ENCODE measurements around the gene ZNF516. TPM values are rescaled to one million over a fixed set of nuclear protein-coding genes. Genes with fewer than 3 reads are reported as not detected.
A peak's percentile ranks its signal among the peaks of the same experiment; 100 is the strongest.

Gene ZNF516
- total RNA-seq, 1 donor from 2014 or later = 1.6 TPM

- intact Hi-C loops (cut with micrococcal nuclease) = loop anchor here (10.0 kb wide), 2 partner anchors 621 to 1691 kb away; no protein-coding TSS in a partner anchor
- H3K9me3 Mint-ChIP-seq = no peaks in the 10 kb centered on the region
- H3K4me3 Mint-ChIP-seq = no peak overlapping the region
- no peak overlapping the region for H3K27ac Mint-ChIP-seq
- H3K4me1 Mint-ChIP-seq = peaks cover 2% of the 10 kb centered on the region
- no peaks in the 10 kb centered on the region for H3K36me3 Mint-ChIP-seq (ENCODE audit: low read depth)
- DNase-seq = peak; percentile 40
- no peaks in the 10 kb centered on the region for H3K27me3 Mint-ChIP-seq
Measured at GRCh38 chr18:76345901-76346300, 149.1 kb downstream of the ZNF516 start.

GRCh38 chr18:76343938-76344569 is 151.0 kb downstream of the ZNF516 start:
- Mint-ChIP-seq H3K36me3 (ENCODE audit: low read depth) (no peaks in the 10 kb centered on the region), H3K27ac (no peak overlapping the region), H3K4me1 (no peaks in the 10 kb centered on the region), H3K9me3 (no peaks in the 10 kb centered on the region), H3K27me3 (no peaks in the 10 kb centered on the region), H3K4me3 (no peak overlapping the region)
- no peak for DNase-seq
- intact Hi-C loops (cut with micrococcal nuclease) = loop anchor here (10.0 kb wide), 2 partner anchors 619 to 1689 kb away; no protein-coding TSS in a partner anchor

- H3K27ac Mint-ChIP-seq = no peak overlapping the region
- no peaks in the 10 kb centered on the region for H3K4me1 Mint-ChIP-seq
- DNase-seq = no peak
- no peaks in the 10 kb centered on the region for H3K36me3 Mint-ChIP-seq (ENCODE audit: low read depth)
- no peak overlapping the region for H3K4me3 Mint-ChIP-seq
- intact Hi-C loops (cut with micrococcal nuclease) = loop anchor here (10.0 kb wide), 2 partner anchors 616 to 1686 kb away; no protein-coding TSS in a partner anchor
- H3K27me3 Mint-ChIP-seq = no peaks in the 10 kb centered on the region
- no peaks in the 10 kb centered on the region for H3K9me3 Mint-ChIP-seq
Measured at GRCh38 chr18:76340410-76340809, 154.6 kb downstream of the ZNF516 start.

GRCh38 chr18:76339246-76339620 is 155.8 kb downstream of the ZNF516 start:
- no peak for DNase-seq
- Mint-ChIP-seq H3K27me3 (no peaks in the 10 kb centered on the region), H3K4me3 (no peak overlapping the region), H3K9me3 (no peaks in the 10 kb centered on the region), H3K27ac (no peak overlapping the region), H3K4me1 (no peaks in the 10 kb centered on the region), H3K36me3 (ENCODE audit: low read depth) (no peaks in the 10 kb centered on the region)
- intact Hi-C loops (cut with micrococcal nuclease) = no loop called here

- Mint-ChIP-seq H3K27me3 (no peaks in the 10 kb centered on the region), H3K4me3 (no peak overlapping the region), H3K4me1 (no peaks in the 10 kb centered on the region), H3K36me3 (ENCODE audit: low read depth) (no peaks in the 10 kb centered on the region), H3K27ac (no peak overlapping the region), H3K9me3 (no peaks in the 10 kb centered on the region)
- DNase-seq = no peak
- intact Hi-C loops (cut with micrococcal nuclease) = no loop called here
Measured at GRCh38 chr18:76338619-76339245, 156.3 kb downstream of the ZNF516 start.

GRCh38 chr18:76338088-76338487 is 157.0 kb downstream of the ZNF516 start:
- Mint-ChIP-seq H3K27me3 (no peaks in the 10 kb centered on the region), H3K27ac (no peak overlapping the region), H3K9me3 (no peaks in the 10 kb centered on the region), H3K36me3 (ENCODE audit: low read depth) (no peaks in the 10 kb centered on the region), H3K4me3 (no peak overlapping the region), H3K4me1 (no peaks in the 10 kb centered on the region)
- intact Hi-C loops (cut with micrococcal nuclease) = no loop called here
- DNase-seq = no peak

GRCh38 chr18:76335859-76336640 is 159.0 kb downstream of the ZNF516 start:
- Mint-ChIP-seq H3K4me1 (no peaks in the 10 kb centered on the region), H3K9me3 (no peaks in the 10 kb centered on the region), H3K27me3 (peaks cover 2% of the 10 kb centered on the region), H3K4me3 (no peak overlapping the region), H3K27ac (no peak overlapping the region), H3K36me3 (ENCODE audit: low read depth) (no peaks in the 10 kb centered on the region)
- no peak for DNase-seq
- intact Hi-C loops (cut with micrococcal nuclease) = no loop called here

- peak; percentile 27 for DNase-seq
- peaks cover 10% of the 10 kb centered on the region for H3K27me3 Mint-ChIP-seq
- no peaks in the 10 kb centered on the region for H3K36me3 Mint-ChIP-seq (ENCODE audit: low read depth)
- H3K27ac Mint-ChIP-seq = no peak overlapping the region
- H3K4me1 Mint-ChIP-seq = peaks cover 5% of the 10 kb centered on the region
- no peaks in the 10 kb centered on the region for H3K9me3 Mint-ChIP-seq
- H3K4me3 Mint-ChIP-seq = no peak overlapping the region
- intact Hi-C loops (cut with micrococcal nuclease) = no loop called here
Measured at GRCh38 chr18:76328140-76328539, 166.9 kb downstream of the ZNF516 start.

GRCh38 chr18:76323891-76324290 is 171.2 kb downstream of the ZNF516 start:
- no peak for DNase-seq
- intact Hi-C loops (cut with micrococcal nuclease) = no loop called here
- no peaks in the 10 kb centered on the region for H3K36me3 Mint-ChIP-seq (ENCODE audit: low read depth)
- H3K27ac Mint-ChIP-seq = no peak overlapping the region
- no peak overlapping the region for H3K4me3 Mint-ChIP-seq
- H3K27me3 Mint-ChIP-seq = peaks cover 9% of the 10 kb centered on the region
- H3K9me3 Mint-ChIP-seq = no peaks in the 10 kb centered on the region
- H3K4me1 Mint-ChIP-seq = no peaks in the 10 kb centered on the region

- Mint-ChIP-seq H3K36me3 (ENCODE audit: low read depth) (no peaks in the 10 kb centered on the region), H3K9me3 (no peaks in the 10 kb centered on the region), H3K27ac (no peak overlapping the region), H3K4me3 (no peak overlapping the region), H3K4me1 (no peaks in the 10 kb centered on the region), H3K27me3 (peaks cover 10% of the 10 kb centered on the region)
- no peak for DNase-seq
- intact Hi-C loops (cut with micrococcal nuclease) = no loop called here
Measured at GRCh38 chr18:76322686-76323085, 172.4 kb downstream of the ZNF516 start.

- H3K4me3 Mint-ChIP-seq = no peak overlapping the region
- DNase-seq = no peak
- intact Hi-C loops (cut with micrococcal nuclease) = no loop called here
- H3K27ac Mint-ChIP-seq = no peak overlapping the region
- H3K4me1 Mint-ChIP-seq = no peaks in the 10 kb centered on the region
- no peaks in the 10 kb centered on the region for H3K9me3 Mint-ChIP-seq
- no peaks in the 10 kb centered on the region for H3K36me3 Mint-ChIP-seq (ENCODE audit: low read depth)
- H3K27me3 Mint-ChIP-seq = peaks cover 15% of the 10 kb centered on the region
Measured at GRCh38 chr18:76319366-76319765, 175.7 kb downstream of the ZNF516 start.

GRCh38 chr18:76318607-76319006 is 176.4 kb downstream of the ZNF516 start:
- intact Hi-C loops (cut with micrococcal nuclease) = no loop called here
- no peaks in the 10 kb centered on the region for H3K4me1 Mint-ChIP-seq
- no peaks in the 10 kb centered on the region for H3K36me3 Mint-ChIP-seq (ENCODE audit: low read depth)
- DNase-seq = no peak
- no peak overlapping the region for H3K27ac Mint-ChIP-seq
- peaks cover 15% of the 10 kb centered on the region for H3K27me3 Mint-ChIP-seq
- no peaks in the 10 kb centered on the region for H3K9me3 Mint-ChIP-seq
- H3K4me3 Mint-ChIP-seq = no peak overlapping the region

- Mint-ChIP-seq H3K9me3 (no peaks in the 10 kb centered on the region), H3K27me3 (peaks cover 12% of the 10 kb centered on the region), H3K36me3 (ENCODE audit: low read depth) (no peaks in the 10 kb centered on the region), H3K4me1 (no peaks in the 10 kb centered on the region), H3K4me3 (no peak overlapping the region), H3K27ac (no peak overlapping the region)
- no peak for DNase-seq
- intact Hi-C loops (cut with micrococcal nuclease) = no loop called here
Measured at GRCh38 chr18:76317136-76317535, 177.9 kb downstream of the ZNF516 start.

GRCh38 chr18:76315722-76316230 is 179.3 kb downstream of the ZNF516 start:
- no peak overlapping the region for H3K4me3 Mint-ChIP-seq
- intact Hi-C loops (cut with micrococcal nuclease) = no loop called here
- H3K9me3 Mint-ChIP-seq = no peaks in the 10 kb centered on the region
- no peaks in the 10 kb centered on the region for H3K4me1 Mint-ChIP-seq
- no peaks in the 10 kb centered on the region for H3K36me3 Mint-ChIP-seq (ENCODE audit: low read depth)
- H3K27ac Mint-ChIP-seq = no peak overlapping the region
- peaks cover 11% of the 10 kb centered on the region for H3K27me3 Mint-ChIP-seq
- DNase-seq = no peak

Measured in activated CD4-positive, alpha-beta T cell treated with anti-CD3 and anti-CD28 coated beads, Interleukin-2, amount 10 ng/mL, durations not matched to agents 24 days and 14 days (primary cell).